Measurements from ENCODE around the gene P4HA3.

GRCh38 chr11:74325649-74326645 lies 14.5 kb upstream of the P4HA3 start:
- TF ChIP-seq CTCF (IDR thresholded peaks at IDR 0.05; ENCODE audit: borderline replicate concordance, extremely low read depth, low read length, poor library complexity, severe bottlenecking) (no peak), EZH2 (IDR thresholded peaks at IDR 0.05; ENCODE audit: borderline replicate concordance, low read depth, low read length, severe bottlenecking) (no peak)
